Spleen (tissue), 7 donors: ENCODE measurements around the gene GJD2.

Source experiments
- CTCF ChIP-seq, 11 experiments: fragments of 200-600 bp in 7 of 11; fragments of 450-650 bp in 4 of 11; sonication (generic) in 4 of 11; IDR thresholded peaks in 8 of 11; conservative IDR thresholded peaks in 3 of 11; 1 replicate in 7 of 11; 2 replicates in 4 of 11; pipeline versions ENCODE4 v1.4.0 to v1.8.0; 2016 to 2021; ENCODE audit warnings: antibody characterized with exemption in 11 of 11, inconsistent platforms in 4 of 11, mild to moderate bottlenecking in 1 of 11
- POLR2A ChIP-seq, 3 donors: fragments of 450-650 bp; IDR thresholded peaks; one replicate each; pipeline ENCODE4 v1.5.1; 2017; ENCODE audit warnings: antibody characterized with exemption in 3 of 3, mild to moderate bottlenecking in 1 of 3
- POLR2AphosphoS5 ChIP-seq, 3 donors: sonication (generic); formaldehyde crosslinking; IDR thresholded peaks; one replicate each; pipeline ENCODE4 v1.5.1; 2017; ENCODE audit warnings: antibody characterized with exemption in 3 of 3
- donor health status: DM: no; HTN: no; CAD: no; lungs with moderate emphysema.
- donor health status: DM: no; HTN: no; CAD: no.
- donor health status: DM: no; HTN: no; CAD: no.

DNA sequence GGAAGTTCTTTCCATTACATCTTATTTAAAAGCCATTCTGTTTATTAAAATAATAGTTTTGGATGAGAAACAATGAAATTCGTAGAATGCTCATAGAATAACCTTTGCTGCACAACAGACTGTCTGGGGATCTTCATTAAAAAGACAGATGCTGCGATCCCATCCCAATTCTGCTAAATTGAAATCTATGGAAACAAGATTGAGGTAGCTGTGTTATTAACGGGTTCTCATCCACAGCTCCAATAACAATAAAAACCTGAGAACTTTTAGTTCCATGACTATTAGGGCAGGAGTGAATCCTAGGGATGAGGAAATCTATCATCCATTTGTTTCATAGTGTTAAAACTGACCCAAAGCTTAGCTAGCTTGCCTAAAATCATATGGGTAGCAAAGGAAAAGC, 2.5 kb upstream of the GJD2 start:
- TF ChIP-seq POLR2A (IDR thresholded peaks at IDR 0.05) (no peak), CTCF (IDR thresholded peaks at IDR 0.05 in 8 of 11, conservative IDR thresholded peaks at IDR 0.05 in 3 of 11) (no peak), POLR2AphosphoS5 (IDR thresholded peaks at IDR 0.05) (no peak)
